Measurements from ENCODE around the gene NTRK1.

GRCh38 chr1:156839426-156840109 lies 21.1 kb upstream of the NTRK1 start:
- TF ChIP-seq ZC3H10 (CRISPR knock-in tag; IDR thresholded peaks at IDR 0.05), result no peak
- no peak for TF ChIP-seq CSDC2 (CRISPR knock-in tag; IDR thresholded peaks at IDR 0.05)
- TF ChIP-seq BACH2 (CRISPR knock-in tag; IDR thresholded peaks at IDR 0.05; ENCODE audit: borderline replicate concordance), result 0 out of 2 replicates have a peak, but pooled peaks have one; percentile 18
- TF ChIP-seq PATZ1 (CRISPR knock-in tag; IDR thresholded peaks at IDR 0.05; ENCODE audit: borderline replicate concordance), result no peak
- no peak for TF ChIP-seq SNAI2 (CRISPR knock-in tag; IDR thresholded peaks at IDR 0.05)
- TF ChIP-seq ZFP3 (CRISPR knock-in tag; IDR thresholded peaks at IDR 0.05), result no peak
- TF ChIP-seq POU6F1 (CRISPR knock-in tag; IDR thresholded peaks at IDR 0.05; ENCODE audit: borderline replicate concordance, low read depth), result no peak
- no peak for TF ChIP-seq ZNF565 (CRISPR knock-in tag; conservative IDR thresholded peaks at IDR 0.05; ENCODE audit: low read depth)
- TF ChIP-seq CREB5 (CRISPR knock-in tag; IDR thresholded peaks at IDR 0.05; ENCODE audit: low read depth), result no peak
- TF ChIP-seq CSRNP3 (CRISPR knock-in tag; IDR thresholded peaks at IDR 0.05), result no peak

Data from SK-N-SH treated with all-trans-retinoic acid at 6 μM for 48 hours (cell line).